BE2C (cell line): ENCODE results near the gene KIAA0319L.

Experiments used
- DNase-seq: peaks from one replicate; pipeline ENCODE4 v3.0.0-alpha.2; 2020
- H3K27me3 ChIP-seq: fragments of 250-450 bp; sonication (Bioruptor Pico); 2 replicates; pipeline ENCODE4 v1.5.1; 2020; ENCODE audit warnings: mild to moderate bottlenecking
- H3K36me3 ChIP-seq: fragments of 250-450 bp; sonication (Bioruptor Pico); 2 replicates; pipeline ENCODE4 v1.5.1; 2020; ENCODE audit warnings: mild to moderate bottlenecking
- H3K4me1 ChIP-seq: fragments of 250-450 bp; sonication (Bioruptor Pico); 2 replicates; pipeline ENCODE4 v1.5.1; 2020
- H3K4me3 ChIP-seq: 2 replicates; pipeline ENCODE4 v1.5.1; 2011; ENCODE audit warnings: low read depth, low read length
- H3K9me3 ChIP-seq: fragments of 250-450 bp; sonication (Bioruptor Pico); 2 replicates; pipeline ENCODE4 v1.5.1; 2020
- CTCF ChIP-seq: IDR thresholded peaks from 2 replicates; pipeline ENCODE4 v1.5.1; 2012; ENCODE audit warnings: mild to moderate bottlenecking, low read depth, low read length

KIAA0319L gene

GRCh38 chr1:35565742-35566133 is 8.5 kb upstream of the KIAA0319L start:
- peaks cover 6% of the 10 kb centered on the region for H3K36me3 ChIP-seq
- no peak for DNase-seq
- H3K4me3 ChIP-seq = no peak overlapping the region
- H3K9me3 ChIP-seq = no peaks in the 10 kb centered on the region
- H3K4me1 ChIP-seq = no peaks in the 10 kb centered on the region
- no peak for TF ChIP-seq CTCF
- no peaks in the 10 kb centered on the region for H3K27me3 ChIP-seq

- Histone ChIP-seq H3K27me3 (no peaks in the 10 kb centered on the region), H3K36me3 (peaks cover 6% of the 10 kb centered on the region), H3K4me3 (no peak overlapping the region), H3K9me3 (no peaks in the 10 kb centered on the region), H3K4me1 (no peaks in the 10 kb centered on the region)
- no peak for TF ChIP-seq CTCF
- DNase-seq = no peak
These were observed 7.9 kb upstream of the KIAA0319L start for GRCh38 chr1:35564884-35565741.

GRCh38 chr1:35564037-35564883 is 7.1 kb upstream of the KIAA0319L start:
- DNase-seq = peak; percentile 80
- Histone ChIP-seq H3K4me1 (no peaks in the 10 kb centered on the region), H3K9me3 (no peaks in the 10 kb centered on the region), H3K4me3 (no peak overlapping the region), H3K27me3 (no peaks in the 10 kb centered on the region), H3K36me3 (peaks cover 6% of the 10 kb centered on the region)
- peak; percentile 67 for TF ChIP-seq CTCF

- TF ChIP-seq CTCF = no peak
- Histone ChIP-seq H3K9me3 (no peaks in the 10 kb centered on the region), H3K27me3 (no peaks in the 10 kb centered on the region), H3K4me3 (no peak overlapping the region), H3K36me3 (peaks cover 6% of the 10 kb centered on the region), H3K4me1 (no peaks in the 10 kb centered on the region)
- no peak for DNase-seq
These were observed 6.0 kb upstream of the KIAA0319L start for GRCh38 chr1:35563166-35563565.

GRCh38 chr1:35561972-35562680 is 4.9 kb upstream of the KIAA0319L start:
- H3K9me3 ChIP-seq = no peaks in the 10 kb centered on the region
- no peak overlapping the region for H3K4me3 ChIP-seq
- peaks cover 6% of the 10 kb centered on the region for H3K36me3 ChIP-seq
- H3K4me1 ChIP-seq = no peaks in the 10 kb centered on the region
- no peaks in the 10 kb centered on the region for H3K27me3 ChIP-seq
- no peak for TF ChIP-seq CTCF
- DNase-seq = no peak
